A549 (cell line): ENCODE data around the gene SYNPR. TPM values are rescaled to one million over a fixed set of nuclear protein-coding genes. Genes with fewer than 3 reads are reported as not detected.

Experiments
- ATAC-seq, 2 experiments: fragments of 200-7000 bp in 1 of 2; fragments of >200 bp in 1 of 2; cut with Nextera tagmentation in 1 of 2; cut with Tn5 transposase in 1 of 2; 3 replicates each; pipeline versions ENCODE4 v1.8.0 to v1.9.1; 2018 to 2020; ENCODE audit warnings: mild to moderate bottlenecking in 1 of 2, moderate library complexity in 1 of 2
- CTCF ChIA-PET: fragments of 300-600 bp; sonication (Branson Sonifier 250); formaldehyde crosslinking; extraction: SDS; loops from one replicate; lab custom pipeline; 2021; ENCODE audit warnings: antibody characterized with exemption, inconsistent platforms; lab: Yijun Ruan, JAX
- POLR2A ChIA-PET: fragments of 350-600 bp; formaldehyde crosslinking; extraction: SDS; loops from one replicate; lab custom pipeline; 2021; ENCODE audit warnings: antibody characterized with exemption, inconsistent platforms; lab: Yijun Ruan, JAX
- DNase-seq, 2 experiments: peaks; one replicate each; pipeline versions ENCODE4 v3.0.0 to v3.0.0-alpha.2; 2011 to 2016; ENCODE audit warnings: low read depth in 1 of 2, low spot score in 1 of 2
- FAIRE-seq: peaks from 2 replicates; lab custom pipeline; 2011; peaks lifted over from hg19 to GRCh38; lab: Jason Lieb, UNC
- H3K27ac ChIP-seq, 2 experiments: fragments of >200 bp; sonication (Bioruptor Twin); formaldehyde crosslinking; 3 replicates each; pipeline ENCODE4 v1.5.1; 2016 to 2017
- H3K4me1 ChIP-seq: fragments of >200 bp; sonication (Bioruptor Twin); formaldehyde crosslinking; 3 replicates; pipeline ENCODE4 v1.6.1; 2016
- H3K4me2 ChIP-seq: fragments of >200 bp; sonication (Bioruptor Twin); formaldehyde crosslinking; 3 replicates; pipeline ENCODE4 v1.6.1; 2016
- H3K4me3 ChIP-seq: fragments of >200 bp; sonication (Bioruptor Twin); formaldehyde crosslinking; 3 replicates; pipeline ENCODE4 v1.5.1; 2016
- H3K9me3 ChIP-seq: fragments of >200 bp; sonication (Bioruptor Twin); formaldehyde crosslinking; 3 replicates; pipeline ENCODE4 v1.6.1; 2016
- BCL3 ChIP-seq: fragments of >200 bp; sonication (Bioruptor Twin); formaldehyde crosslinking; IDR thresholded peaks from 3 replicates; pipeline ENCODE4 v1.6.1; 2016
- CBX2 ChIP-seq: fragments of 200-600 bp; sonication (generic); IDR thresholded peaks from 2 replicates; pipeline ENCODE4 v1.6.1; 2016; ENCODE audit warnings: low read depth, mild to moderate bottlenecking, borderline replicate concordance
- CBX8 ChIP-seq: fragments of 200-600 bp; sonication (generic); IDR thresholded peaks from 2 replicates; pipeline ENCODE4 v1.6.1; 2016
- CEBPB ChIP-seq, 2 experiments: fragments of >200 bp in 1 of 2; sonication (Bioruptor Twin) in 1 of 2; formaldehyde crosslinking in 1 of 2; IDR thresholded peaks; 2 replicates each; pipeline ENCODE4 v1.6.1; 2012 to 2016
- CHD2 ChIP-seq: fragments of 150-350 bp; IDR thresholded peaks from 2 replicates; pipeline ENCODE4 v1.6.1; 2014; ENCODE audit warnings: low read length; ENCODE audit not compliant: partially characterized antibody
- CHD4 ChIP-seq: fragments of 200-600 bp; sonication (generic); IDR thresholded peaks from 2 replicates; pipeline ENCODE4 v1.6.1; 2016; ENCODE audit warnings: antibody characterized with exemption, mild to moderate bottlenecking, borderline replicate concordance
- ESRRA ChIP-seq: fragments of 150-350 bp; IDR thresholded peaks from 2 replicates; pipeline ENCODE4 v1.6.1; 2014; ENCODE audit warnings: mild to moderate bottlenecking, low read length, borderline replicate concordance
- HMGXB4 ChIP-seq: fragments of 250-450 bp; sonication (Bioruptor Pico); IDR thresholded peaks from 2 replicates; pipeline ENCODE4 v1.5.0; 2021; ENCODE audit warnings: mild to moderate bottlenecking, moderate library complexity, borderline replicate concordance
- HOXA7 ChIP-seq: fragments of 250-450 bp; sonication (Bioruptor Pico); IDR thresholded peaks from 2 replicates; pipeline ENCODE4 v1.5.0; 2020; ENCODE audit warnings: mild to moderate bottlenecking, moderate library complexity
- JUNB ChIP-seq: fragments of >200 bp; sonication (Bioruptor Twin); formaldehyde crosslinking; IDR thresholded peaks from 2 replicates; pipeline ENCODE4 v1.6.1; 2016
- MAZ ChIP-seq: fragments of 150-350 bp; IDR thresholded peaks from 2 replicates; pipeline ENCODE4 v1.6.1; 2014; ENCODE audit warnings: antibody characterized with exemption, low read depth, low read length, borderline replicate concordance
- MYC ChIP-seq: IDR thresholded peaks from 2 replicates; pipeline ENCODE4 v1.6.1; 2012; ENCODE audit warnings: mild to moderate bottlenecking, inconsistent platforms, low read length, improper control_type of control experiment, borderline replicate concordance
- NPAS2 ChIP-seq: fragments of 250-450 bp; sonication (Bioruptor Pico); IDR thresholded peaks from 2 replicates; pipeline ENCODE4 v1.8.0; 2022; ENCODE audit warnings: mild to moderate bottlenecking, moderate library complexity, borderline replicate concordance
- PHF8 ChIP-seq: fragments of 200-600 bp; sonication (generic); IDR thresholded peaks from 2 replicates; pipeline ENCODE4 v1.6.1; 2016; ENCODE audit warnings: low read depth, mild to moderate bottlenecking, antibody characterized with exemption, moderate library complexity, borderline replicate concordance
- POLR2AphosphoS2 ChIP-seq: conservative IDR thresholded peaks from 2 replicates; pipeline ENCODE4 v1.6.1; 2012; ENCODE audit warnings: low read length, improper control_type of control experiment, inconsistent platforms
- RAD21 ChIP-seq, 2 experiments: fragments of >200 bp in 1 of 2; sonication (Bioruptor Twin) in 1 of 2; formaldehyde crosslinking in 1 of 2; IDR thresholded peaks in 1 of 2; conservative IDR thresholded peaks in 1 of 2; 2 replicates in 1 of 2; 3 replicates in 1 of 2; pipeline ENCODE4 v1.6.1; 2012 to 2018; ENCODE audit warnings: inconsistent platforms in 1 of 2
- RFX5 ChIP-seq: fragments of 450-650 bp; IDR thresholded peaks from 2 replicates; pipeline ENCODE4 v1.7.1; 2014; ENCODE audit warnings: antibody characterized with exemption, mild to moderate bottlenecking, moderate library complexity
- SMC3 ChIP-seq: fragments of >200 bp; sonication (Bioruptor Twin); formaldehyde crosslinking; IDR thresholded peaks from 3 replicates; pipeline ENCODE4 v1.6.1; 2018; ENCODE audit warnings: inconsistent platforms
- SREBF2 ChIP-seq: fragments of 450-650 bp; IDR thresholded peaks from 2 replicates; pipeline ENCODE4 v1.6.1; 2014; ENCODE audit warnings: mild to moderate bottlenecking, moderate library complexity
- ZC3H11A ChIP-seq: fragments of 450-650 bp; IDR thresholded peaks from 2 replicates; pipeline ENCODE4 v1.6.1; 2014; ENCODE audit warnings: antibody characterized with exemption, mild to moderate bottlenecking
- ZSCAN20 ChIP-seq: fragments of 250-450 bp; sonication (Bioruptor Pico); IDR thresholded peaks from 2 replicates; pipeline ENCODE4 v1.8.0; 2022; ENCODE audit warnings: mild to moderate bottlenecking, moderate library complexity
- WGBS: methylation state at CpG from one replicate; pipeline ENCODE4 v1.1.6; 2017; ENCODE audit errors: missing lambda C conversion rate; 5-methylcytosine and 5-hydroxymethylcytosine counted together
- polyA plus RNA-seq, 4 experiments: library from polyadenylated mRNA; depleted of rRNA in 3 of 4; stranded (reverse); fragments of >200 nt; fragmentation: RNase III in 1 of 4; extraction: RNeasy Plus Mini Kit Qiagen cat#74134 plus additional on column Dnase treatment in 1 of 4; gene quantifications; 2 replicates in 3 of 4; 3 replicates in 1 of 4; pipeline ENCODE4 v1.2.3, GENCODE V29; 2011 to 2017
- TF ChIP-seq, protein P1 (sequence below): fragments of 450-650 bp; IDR thresholded peaks from 2 replicates; pipeline ENCODE4 v1.6.1; 2014; ENCODE audit warnings: antibody characterized with exemption
- TF ChIP-seq, protein P2 (sequence below): fragments of 200-600 bp; sonication (generic); IDR thresholded peaks from 2 replicates; pipeline ENCODE4 v1.6.1; 2016; ENCODE audit warnings: antibody characterized with exemption, mild to moderate bottlenecking, moderate library complexity
- TF ChIP-seq, protein P3 (sequence below): fragments of >200 bp; sonication (Bioruptor Twin); formaldehyde crosslinking; IDR thresholded peaks from 3 replicates; pipeline ENCODE4 v1.5.1; 2016
- TF ChIP-seq, protein P4 (sequence below): IDR thresholded peaks from 2 replicates; pipeline ENCODE4 v1.6.1; 2012; ENCODE audit warnings: low read depth, borderline replicate concordance

Gene SYNPR
- polyA plus RNA-seq, 2 of the 4 experiments (the other 2 are of a cell fraction), result not detected

DNA sequence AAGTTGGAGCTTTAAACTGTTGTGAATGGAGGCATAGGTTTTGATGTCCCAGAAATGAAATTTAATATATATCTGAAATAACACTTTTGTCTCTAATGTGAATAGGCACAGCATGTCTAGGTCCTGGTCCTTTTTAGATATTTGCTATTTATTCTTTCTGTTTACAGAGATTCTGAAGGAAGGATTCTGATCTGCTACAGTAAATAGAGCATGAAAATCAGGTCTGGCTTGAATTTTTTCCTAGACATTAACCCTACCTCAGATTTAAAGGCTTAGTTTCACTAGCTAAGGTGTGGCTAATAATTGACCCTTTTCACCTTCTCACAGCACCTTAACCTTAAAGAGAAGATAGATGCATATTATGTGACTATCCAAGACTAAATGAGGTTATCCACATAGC, 48.0 kb upstream of the SYNPR start:
- no peak overlapping the region for H3K4me2 ChIP-seq
- no peak overlapping the region for H3K4me3 ChIP-seq
- ChIA-PET POLR2A (no interaction called here), CTCF (no interaction called here)
- H3K4me1 ChIP-seq, result no peaks in the 10 kb centered on the region
- DNase-seq (no peak), ATAC-seq (no peak), FAIRE-seq (no peak)
- no peak overlapping the region for H3K27ac ChIP-seq
- TF ChIP-seq HMGXB4 (CRISPR knock-in tag), result no peak
- no peak for TF ChIP-seq CHD2
- TF ChIP-seq MYC, result no peak
- no peak for TF ChIP-seq RFX5
- TF ChIP-seq POLR2AphosphoS2, result no peak
- TF ChIP-seq, protein P1, sequence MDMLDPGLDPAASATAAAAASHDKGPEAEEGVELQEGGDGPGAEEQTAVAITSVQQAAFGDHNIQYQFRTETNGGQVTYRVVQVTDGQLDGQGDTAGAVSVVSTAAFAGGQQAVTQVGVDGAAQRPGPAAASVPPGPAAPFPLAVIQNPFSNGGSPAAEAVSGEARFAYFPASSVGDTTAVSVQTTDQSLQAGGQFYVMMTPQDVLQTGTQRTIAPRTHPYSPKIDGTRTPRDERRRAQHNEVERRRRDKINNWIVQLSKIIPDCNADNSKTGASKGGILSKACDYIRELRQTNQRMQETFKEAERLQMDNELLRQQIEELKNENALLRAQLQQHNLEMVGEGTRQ, result no peak
- no peak for TF ChIP-seq HOXA7 (CRISPR knock-in tag)
- TF ChIP-seq SREBF2, result no peak
- no peak for TF ChIP-seq MAZ
- no peak for TF ChIP-seq CBX8
- H3K9me3 ChIP-seq, result no peaks in the 10 kb centered on the region

DNA sequence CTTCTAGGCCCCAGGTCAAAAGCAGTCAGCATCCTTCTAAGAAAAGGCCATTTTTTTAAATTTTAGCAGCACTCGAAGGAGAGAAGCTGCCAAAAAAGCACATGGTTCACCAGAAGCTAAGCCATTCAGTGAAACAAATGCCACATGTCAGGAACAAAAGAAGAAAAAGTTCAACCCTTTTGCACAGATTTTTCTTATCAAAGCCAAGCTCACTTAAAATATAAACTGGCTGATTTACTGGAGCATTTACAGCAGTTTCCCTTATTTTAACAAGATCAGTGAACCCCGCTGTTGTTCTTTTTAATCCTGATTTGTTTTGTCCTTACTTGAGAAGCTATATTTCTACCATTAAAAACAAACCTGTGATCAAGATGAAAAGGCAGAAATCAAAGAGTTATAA, 46.5 kb upstream of the SYNPR start:
- no peak for FAIRE-seq
- no peak for ATAC-seq
- DNase-seq, result no peak
- H3K27ac ChIP-seq, result no peak overlapping the region
- H3K4me3 ChIP-seq, result no peak overlapping the region
- ChIA-PET CTCF (interaction anchor here (1.0 to 1.5 kb wide), 2 partner anchors 567 to 609 kb away, joined by 5 read pairs; no protein-coding TSS in a partner anchor), POLR2A (no interaction called here)
- H3K9me3 ChIP-seq, result no peaks in the 10 kb centered on the region
- WGBS, result 12% methylated on average over 2 of the region's 2 CpGs
- no peak overlapping the region for H3K4me2 ChIP-seq
- no peaks in the 10 kb centered on the region for H3K4me1 ChIP-seq
- TF ChIP-seq, protein P2, sequence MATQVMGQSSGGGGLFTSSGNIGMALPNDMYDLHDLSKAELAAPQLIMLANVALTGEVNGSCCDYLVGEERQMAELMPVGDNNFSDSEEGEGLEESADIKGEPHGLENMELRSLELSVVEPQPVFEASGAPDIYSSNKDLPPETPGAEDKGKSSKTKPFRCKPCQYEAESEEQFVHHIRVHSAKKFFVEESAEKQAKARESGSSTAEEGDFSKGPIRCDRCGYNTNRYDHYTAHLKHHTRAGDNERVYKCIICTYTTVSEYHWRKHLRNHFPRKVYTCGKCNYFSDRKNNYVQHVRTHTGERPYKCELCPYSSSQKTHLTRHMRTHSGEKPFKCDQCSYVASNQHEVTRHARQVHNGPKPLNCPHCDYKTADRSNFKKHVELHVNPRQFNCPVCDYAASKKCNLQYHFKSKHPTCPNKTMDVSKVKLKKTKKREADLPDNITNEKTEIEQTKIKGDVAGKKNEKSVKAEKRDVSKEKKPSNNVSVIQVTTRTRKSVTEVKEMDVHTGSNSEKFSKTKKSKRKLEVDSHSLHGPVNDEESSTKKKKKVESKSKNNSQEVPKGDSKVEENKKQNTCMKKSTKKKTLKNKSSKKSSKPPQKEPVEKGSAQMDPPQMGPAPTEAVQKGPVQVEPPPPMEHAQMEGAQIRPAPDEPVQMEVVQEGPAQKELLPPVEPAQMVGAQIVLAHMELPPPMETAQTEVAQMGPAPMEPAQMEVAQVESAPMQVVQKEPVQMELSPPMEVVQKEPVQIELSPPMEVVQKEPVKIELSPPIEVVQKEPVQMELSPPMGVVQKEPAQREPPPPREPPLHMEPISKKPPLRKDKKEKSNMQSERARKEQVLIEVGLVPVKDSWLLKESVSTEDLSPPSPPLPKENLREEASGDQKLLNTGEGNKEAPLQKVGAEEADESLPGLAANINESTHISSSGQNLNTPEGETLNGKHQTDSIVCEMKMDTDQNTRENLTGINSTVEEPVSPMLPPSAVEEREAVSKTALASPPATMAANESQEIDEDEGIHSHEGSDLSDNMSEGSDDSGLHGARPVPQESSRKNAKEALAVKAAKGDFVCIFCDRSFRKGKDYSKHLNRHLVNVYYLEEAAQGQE, result no peak
- TF ChIP-seq CHD4 (no peak), ESRRA (no peak), CBX2 (no peak), MAZ (no peak), RAD21 (conservative IDR thresholded peaks at IDR 0.05 in 1 of 2, IDR thresholded peaks at IDR 0.05 in 1 of 2) (no peak), ZC3H11A (no peak), PHF8 (no peak), SMC3 (no peak), CEBPB (IDR thresholded peaks at IDR 0.05) (no peak), CBX8 (no peak), NPAS2 (CRISPR knock-in tag) (no peak), HOXA7 (CRISPR knock-in tag) (no peak), JUNB (no peak), BCL3 (no peak), ZSCAN20 (no peak), HMGXB4 (CRISPR knock-in tag) (no peak)
- TF ChIP-seq, protein P3, sequence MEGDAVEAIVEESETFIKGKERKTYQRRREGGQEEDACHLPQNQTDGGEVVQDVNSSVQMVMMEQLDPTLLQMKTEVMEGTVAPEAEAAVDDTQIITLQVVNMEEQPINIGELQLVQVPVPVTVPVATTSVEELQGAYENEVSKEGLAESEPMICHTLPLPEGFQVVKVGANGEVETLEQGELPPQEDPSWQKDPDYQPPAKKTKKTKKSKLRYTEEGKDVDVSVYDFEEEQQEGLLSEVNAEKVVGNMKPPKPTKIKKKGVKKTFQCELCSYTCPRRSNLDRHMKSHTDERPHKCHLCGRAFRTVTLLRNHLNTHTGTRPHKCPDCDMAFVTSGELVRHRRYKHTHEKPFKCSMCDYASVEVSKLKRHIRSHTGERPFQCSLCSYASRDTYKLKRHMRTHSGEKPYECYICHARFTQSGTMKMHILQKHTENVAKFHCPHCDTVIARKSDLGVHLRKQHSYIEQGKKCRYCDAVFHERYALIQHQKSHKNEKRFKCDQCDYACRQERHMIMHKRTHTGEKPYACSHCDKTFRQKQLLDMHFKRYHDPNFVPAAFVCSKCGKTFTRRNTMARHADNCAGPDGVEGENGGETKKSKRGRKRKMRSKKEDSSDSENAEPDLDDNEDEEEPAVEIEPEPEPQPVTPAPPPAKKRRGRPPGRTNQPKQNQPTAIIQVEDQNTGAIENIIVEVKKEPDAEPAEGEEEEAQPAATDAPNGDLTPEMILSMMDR, result no peak
- TF ChIP-seq, protein P4, sequence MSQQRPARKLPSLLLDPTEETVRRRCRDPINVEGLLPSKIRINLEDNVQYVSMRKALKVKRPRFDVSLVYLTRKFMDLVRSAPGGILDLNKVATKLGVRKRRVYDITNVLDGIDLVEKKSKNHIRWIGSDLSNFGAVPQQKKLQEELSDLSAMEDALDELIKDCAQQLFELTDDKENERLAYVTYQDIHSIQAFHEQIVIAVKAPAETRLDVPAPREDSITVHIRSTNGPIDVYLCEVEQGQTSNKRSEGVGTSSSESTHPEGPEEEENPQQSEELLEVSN, result no peak
